HG03342 (cell line): ENCODE results near the gene TMEM223.
A peak's percentile ranks its signal among the peaks of the same experiment; 100 is the strongest.
"Not testable (repeated sequence)": the region's sequence is repeated elsewhere in the genome, so short reads cannot be mapped to it uniquely, and the experiment has no call there.

Experiments
- ATAC-seq: cut with Tn5 transposase; IDR thresholded peaks from one replicate; pipeline ENCODE4 v1.9.1; 2021; ENCODE audit warnings: mild to moderate bottlenecking, moderate library complexity; ENCODE audit not compliant: unreplicated experiment

The TMEM223 gene

GRCh38 chr11:62753736-62754603 lies 37.8 kb downstream of the TMEM223 start, which contains the start of gene ZBTB3:
ZBTB3 (minus strand) TSS chr11:62754160; CDS start chr11:62753664, 496 bp downstream.
- peak; percentile 93 for ATAC-seq

DNA sequence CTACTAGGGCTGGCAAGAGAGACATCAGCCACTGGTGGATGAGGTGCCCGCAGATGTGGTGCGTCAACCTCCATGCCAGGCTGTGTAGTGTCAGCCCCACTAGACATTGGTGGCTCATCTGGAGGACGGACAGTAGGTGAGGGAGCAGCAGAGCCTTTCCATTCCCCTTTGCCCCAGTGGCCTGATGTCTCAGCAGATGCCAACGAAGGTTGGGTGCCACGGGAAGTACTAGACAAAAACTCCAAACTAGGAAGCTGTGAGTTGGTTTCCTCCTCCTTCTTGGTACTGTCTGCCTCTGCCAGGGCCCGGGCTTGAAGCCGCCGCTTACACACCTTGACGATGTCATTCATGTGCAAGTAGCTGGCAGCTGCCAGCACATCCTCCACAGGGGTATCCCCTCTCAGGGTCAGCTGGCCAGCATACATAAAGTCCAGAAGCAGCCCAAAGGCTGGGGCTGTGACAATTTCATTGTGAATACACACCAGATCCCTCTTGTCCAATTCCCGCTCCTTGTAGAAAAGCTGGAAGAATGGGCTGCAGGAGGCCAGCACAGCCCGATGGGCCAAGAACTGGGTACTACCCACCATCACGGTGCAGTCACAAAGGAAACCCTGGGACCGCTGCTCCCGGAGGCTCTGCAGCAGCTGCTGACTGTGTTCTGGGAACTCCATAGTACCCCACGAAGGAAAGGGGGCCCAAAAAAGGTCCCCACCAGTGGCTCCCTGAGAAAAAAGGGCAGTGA lies 38.6 kb downstream of the TMEM223 start:
- peak; percentile 3 for ATAC-seq

DNA sequence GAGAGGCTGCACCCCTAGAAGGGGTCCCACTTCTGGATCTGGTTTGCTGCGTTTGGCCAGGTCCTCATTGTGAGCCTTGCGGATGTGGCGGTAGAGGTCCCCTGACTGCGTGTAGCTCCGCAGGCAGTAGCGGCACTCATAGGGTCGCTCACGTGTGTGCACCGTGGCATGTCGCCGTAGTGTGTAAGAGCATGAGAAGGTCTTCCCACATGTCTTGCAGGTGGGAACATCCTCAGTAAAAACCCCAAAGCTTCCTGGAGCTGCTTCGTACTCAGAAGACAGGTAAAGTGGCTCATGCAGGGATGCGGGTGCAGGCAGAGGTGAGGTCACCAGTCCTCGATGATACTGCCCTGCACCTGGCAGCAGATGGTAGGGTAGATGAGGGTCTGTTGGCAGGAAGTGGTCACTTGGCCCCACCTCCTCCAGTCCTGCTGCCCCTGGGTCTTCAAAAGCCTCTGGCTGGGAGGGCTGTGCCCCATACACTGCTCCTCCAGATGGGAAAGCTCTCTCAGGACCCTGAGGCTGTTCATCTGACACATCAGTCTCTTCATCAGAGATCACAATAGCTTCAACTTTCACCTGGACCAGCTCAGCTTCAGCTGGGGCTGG lies 39.5 kb downstream of the TMEM223 start:
- no peak for ATAC-seq

DNA sequence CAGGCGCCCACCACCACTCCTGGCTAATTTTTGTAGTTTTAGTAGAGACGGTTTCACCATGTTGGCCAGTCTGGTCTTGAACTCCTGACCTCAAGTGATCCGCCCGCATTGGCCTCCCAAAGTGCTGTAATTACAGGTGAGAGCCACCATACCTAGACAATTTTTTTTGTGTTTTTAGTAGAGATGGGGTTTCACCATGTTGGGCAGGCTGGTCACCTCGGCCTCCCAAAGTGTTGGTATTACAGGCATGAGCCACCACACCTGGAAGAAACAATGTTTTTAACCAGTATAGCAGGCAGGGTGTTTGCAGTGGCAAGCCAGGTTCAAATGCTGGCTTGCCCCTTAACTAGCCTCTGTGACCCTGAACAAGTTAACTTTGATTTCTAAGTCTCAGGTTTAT lies 41.9 kb downstream of the TMEM223 start:
- not testable (repeated sequence) for ATAC-seq

DNA sequence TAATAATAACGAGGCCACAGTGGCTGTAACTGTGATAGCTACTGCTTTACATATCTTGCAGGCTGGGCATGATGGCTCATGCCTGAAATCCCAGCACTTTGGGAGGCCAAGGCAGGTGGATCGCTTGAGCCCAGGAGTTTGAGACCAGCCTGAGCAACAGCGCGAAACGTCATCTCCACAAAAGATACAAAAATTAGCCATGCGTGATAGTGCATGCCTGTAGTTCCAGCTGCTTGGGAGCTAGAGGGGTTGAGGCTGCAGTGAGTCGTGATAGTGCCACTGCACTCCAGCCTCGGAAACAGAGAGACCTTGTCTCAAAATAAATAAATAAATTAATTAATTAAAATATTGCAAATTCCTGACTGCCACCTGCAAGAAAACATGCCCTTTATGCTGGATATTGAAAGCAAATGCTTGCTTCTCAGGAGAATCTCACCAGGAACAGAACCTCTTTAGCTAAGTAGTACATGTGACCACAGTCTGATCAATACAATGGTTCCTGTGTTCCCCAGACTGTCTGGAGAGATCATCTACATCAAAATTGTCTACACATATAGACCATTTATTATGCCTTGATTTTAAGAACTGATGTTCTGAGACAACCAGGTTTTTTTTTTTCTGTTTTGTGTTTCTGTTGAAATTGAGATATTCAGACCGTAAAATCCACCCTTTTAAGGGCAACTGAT lies 44.2 kb downstream of the TMEM223 start:
- ATAC-seq: no peak
